C4-2B (cell line): ENCODE data around the gene TBXA2R.

Experiments used
- H3K27ac ChIP-seq: fragments of 450-650 bp; 2 replicates; pipeline ENCODE4 v1.5.1; 2017
- ZFX ChIP-seq: fragments of 450-650 bp; IDR thresholded peaks from 2 replicates; pipeline ENCODE4 v1.6.1; 2017
- TF ChIP-seq, protein P1 (sequence below): fragments of 450-650 bp; conservative IDR thresholded peaks from 2 replicates; pipeline ENCODE4 v1.5.1; 2017; ENCODE audit warnings: mild to moderate bottlenecking

The TBXA2R gene

DNA sequence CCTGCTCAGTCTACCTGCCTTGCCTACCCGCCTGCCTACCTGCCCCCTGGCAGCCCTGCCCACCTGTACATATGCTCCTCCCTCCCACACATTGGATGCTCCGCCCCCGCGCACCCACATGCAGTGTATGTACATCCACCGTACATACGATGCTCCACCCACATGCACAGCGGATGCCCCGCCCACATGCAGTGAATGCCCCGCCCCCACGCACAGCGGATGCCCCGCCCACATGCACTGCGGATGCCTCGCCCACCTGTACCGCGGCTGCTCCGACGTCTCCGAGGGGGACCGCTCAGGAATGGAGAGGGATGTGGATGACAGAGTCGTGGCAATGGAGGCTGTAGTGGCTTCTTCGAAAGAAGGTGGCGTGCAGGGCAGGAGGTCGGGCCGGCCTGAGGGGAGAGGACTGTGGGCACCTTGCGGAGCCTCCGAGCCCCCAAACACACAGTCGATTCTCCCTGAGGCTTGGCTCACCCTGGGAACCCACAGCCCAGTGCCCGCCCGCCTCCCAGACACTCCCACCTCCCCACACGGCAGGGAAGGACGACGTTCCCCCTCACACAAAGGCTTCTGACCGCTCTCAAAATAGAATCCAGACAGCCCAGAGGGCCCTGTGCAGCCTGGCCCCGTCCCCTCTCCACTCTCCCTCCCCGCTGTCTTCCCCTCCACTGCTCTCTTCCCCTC, 36.5 kb upstream of the TBXA2R start:
- TF ChIP-seq, protein P1, sequence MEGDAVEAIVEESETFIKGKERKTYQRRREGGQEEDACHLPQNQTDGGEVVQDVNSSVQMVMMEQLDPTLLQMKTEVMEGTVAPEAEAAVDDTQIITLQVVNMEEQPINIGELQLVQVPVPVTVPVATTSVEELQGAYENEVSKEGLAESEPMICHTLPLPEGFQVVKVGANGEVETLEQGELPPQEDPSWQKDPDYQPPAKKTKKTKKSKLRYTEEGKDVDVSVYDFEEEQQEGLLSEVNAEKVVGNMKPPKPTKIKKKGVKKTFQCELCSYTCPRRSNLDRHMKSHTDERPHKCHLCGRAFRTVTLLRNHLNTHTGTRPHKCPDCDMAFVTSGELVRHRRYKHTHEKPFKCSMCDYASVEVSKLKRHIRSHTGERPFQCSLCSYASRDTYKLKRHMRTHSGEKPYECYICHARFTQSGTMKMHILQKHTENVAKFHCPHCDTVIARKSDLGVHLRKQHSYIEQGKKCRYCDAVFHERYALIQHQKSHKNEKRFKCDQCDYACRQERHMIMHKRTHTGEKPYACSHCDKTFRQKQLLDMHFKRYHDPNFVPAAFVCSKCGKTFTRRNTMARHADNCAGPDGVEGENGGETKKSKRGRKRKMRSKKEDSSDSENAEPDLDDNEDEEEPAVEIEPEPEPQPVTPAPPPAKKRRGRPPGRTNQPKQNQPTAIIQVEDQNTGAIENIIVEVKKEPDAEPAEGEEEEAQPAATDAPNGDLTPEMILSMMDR, result no peak
- TF ChIP-seq ZFX, result no peak
- no peak overlapping the region for H3K27ac ChIP-seq

DNA sequence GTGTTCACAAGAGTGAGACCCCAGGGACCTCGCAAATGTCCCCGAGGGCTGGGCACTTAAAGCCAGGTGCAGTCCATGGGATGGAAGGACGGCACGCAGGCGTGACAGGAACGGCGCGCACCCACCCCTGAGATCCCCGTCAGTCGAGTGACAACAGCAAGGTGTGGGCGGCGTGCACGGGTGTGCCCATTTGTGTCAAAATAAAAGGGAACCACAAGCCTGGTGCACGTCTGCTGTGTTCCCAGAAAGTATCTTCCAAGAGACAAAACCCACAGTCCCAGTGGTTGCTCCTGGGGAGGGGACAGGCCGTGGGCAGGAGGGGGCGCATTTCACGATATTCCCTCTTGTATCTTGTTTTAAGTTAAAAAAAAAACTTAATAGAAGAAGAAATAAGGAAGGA, 35.6 kb upstream of the TBXA2R start:
- TF ChIP-seq ZFX, result no peak
- TF ChIP-seq, protein P1, result no peak
- H3K27ac ChIP-seq, result no peak overlapping the region

GRCh38 chr19:3641515-3642269, 35.0 kb upstream of the TBXA2R start:
- no peak overlapping the region for H3K27ac ChIP-seq
- TF ChIP-seq, protein P1, result no peak
- no peak for TF ChIP-seq ZFX

DNA sequence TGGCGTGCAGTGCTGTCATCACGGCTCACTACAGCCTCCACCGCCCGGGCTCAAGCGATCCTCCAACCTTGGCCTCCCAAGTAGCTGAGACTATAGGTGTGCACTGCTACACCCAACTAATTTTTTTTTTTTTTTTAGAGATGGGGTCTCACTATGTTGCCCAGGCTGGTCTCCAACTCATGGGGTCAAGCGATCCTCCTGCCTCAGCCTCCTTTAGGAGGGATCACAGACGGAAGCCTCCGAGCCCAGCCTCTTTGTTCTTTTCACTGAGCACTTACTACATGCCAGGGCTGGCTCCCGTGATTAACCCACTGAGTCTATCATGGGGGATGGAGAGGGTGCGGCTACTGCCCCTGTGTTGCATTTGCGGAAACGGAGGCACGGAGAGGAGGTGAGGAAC, 32.8 kb upstream of the TBXA2R start:
- no peak overlapping the region for H3K27ac ChIP-seq
- TF ChIP-seq, protein P1, result no peak
- no peak for TF ChIP-seq ZFX

GRCh38 chr19:3638208-3639193, 31.8 kb upstream of the TBXA2R start:
- H3K27ac ChIP-seq, result no peak overlapping the region
- no peak for TF ChIP-seq ZFX
- TF ChIP-seq, protein P1, result no peak

GRCh38 chr19:3637621-3638020, 30.9 kb upstream of the TBXA2R start:
- TF ChIP-seq ZFX, result no peak
- TF ChIP-seq, protein P1, result no peak
- H3K27ac ChIP-seq, result no peak overlapping the region
